ENCODE data around the gene AP4E1. TPM values are rescaled to one million over a fixed set of nuclear protein-coding genes. Genes with fewer than 3 reads are reported as not detected.
"Not testable (repeated sequence)": the region's sequence is repeated elsewhere in the genome, so short reads cannot be mapped to it uniquely, and the experiment has no call there.

Gene AP4E1
- total RNA-seq, 1 donor from 2014 or later: 10.2 TPM

- no peak for DNase-seq (ENCODE audit: low read depth, low spot score)
Observed at GRCh38 chr15:50944672-50945071, 36.2 kb downstream of the AP4E1 start.

GRCh38 chr15:50945725-50946124 is 37.2 kb downstream of the AP4E1 start:
- DNase-seq (ENCODE audit: low read depth, low spot score): no peak

GRCh38 chr15:50950745-50951144 is 42.3 kb downstream of the AP4E1 start:
- not testable (repeated sequence) for DNase-seq (ENCODE audit: low read depth, low spot score)

DNA sequence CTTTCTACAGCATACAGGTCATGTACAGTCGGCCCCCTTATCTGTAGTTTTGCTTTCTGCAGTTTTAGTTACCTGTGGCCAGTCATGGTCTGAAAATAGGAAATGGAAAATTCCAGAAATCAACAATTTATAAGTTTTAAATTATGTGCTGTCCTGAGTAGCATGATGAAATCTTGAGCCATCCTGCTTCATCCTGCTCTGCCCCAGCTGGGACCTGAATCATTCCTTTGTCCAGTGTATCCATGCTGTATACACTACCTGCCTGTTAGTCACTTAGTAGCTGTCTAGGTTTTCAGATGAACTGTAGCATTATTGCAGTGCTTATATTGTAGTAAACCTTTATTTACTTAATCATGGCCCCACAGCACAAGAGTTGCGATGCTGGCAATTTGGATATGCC is 44.8 kb downstream of the AP4E1 start:
- DNase-seq (ENCODE audit: low read depth, low spot score): no peak

- not testable (repeated sequence) for DNase-seq (ENCODE audit: low read depth, low spot score)
Observed at GRCh38 chr15:50954837-50955236, 46.4 kb downstream of the AP4E1 start.

- no peak for DNase-seq (ENCODE audit: low read depth, low spot score)
Observed at GRCh38 chr15:50959717-50960116, 51.2 kb downstream of the AP4E1 start.

DNA sequence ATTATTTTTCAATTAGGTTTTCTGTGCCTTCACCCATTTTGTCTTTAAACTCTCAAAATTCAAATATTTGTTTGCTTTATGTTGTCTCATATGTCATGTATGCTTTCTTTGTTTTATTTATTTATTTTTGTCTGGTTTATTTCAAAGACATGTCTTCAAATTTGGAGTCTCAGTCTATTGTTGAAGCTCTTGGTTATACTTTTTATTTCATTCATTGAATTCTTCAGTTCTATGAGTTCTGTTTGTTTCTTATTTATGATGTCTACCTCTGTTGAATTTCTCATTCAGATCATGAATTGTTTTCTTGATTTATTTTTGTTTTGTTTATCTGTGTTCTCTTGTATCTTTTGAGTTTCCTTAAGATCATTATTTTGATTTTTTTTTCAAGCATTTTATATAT is 55.6 kb downstream of the AP4E1 start:
- DNase-seq (ENCODE audit: low read depth, low spot score): no peak

DNA sequence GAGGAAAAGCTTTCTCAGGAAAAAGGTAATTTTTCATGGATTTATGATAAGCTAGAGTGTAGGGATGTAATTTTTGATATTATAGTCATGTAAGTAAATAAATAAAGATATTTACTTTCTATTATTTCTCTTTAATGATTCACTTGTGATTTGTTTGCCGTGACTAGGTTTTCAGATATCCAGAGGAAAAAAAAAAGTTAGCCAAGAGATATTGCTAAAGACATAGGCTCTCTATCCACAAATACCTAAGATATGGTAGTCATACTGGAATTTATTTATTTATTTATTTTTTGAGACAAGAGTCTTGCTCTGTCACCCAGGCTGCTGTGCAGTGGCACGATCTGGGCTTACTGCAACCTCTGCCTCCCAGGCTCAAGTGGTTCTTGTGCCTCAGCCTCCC is 59.9 kb downstream of the AP4E1 start:
- no peak for DNase-seq (ENCODE audit: low read depth, low spot score)

DNA sequence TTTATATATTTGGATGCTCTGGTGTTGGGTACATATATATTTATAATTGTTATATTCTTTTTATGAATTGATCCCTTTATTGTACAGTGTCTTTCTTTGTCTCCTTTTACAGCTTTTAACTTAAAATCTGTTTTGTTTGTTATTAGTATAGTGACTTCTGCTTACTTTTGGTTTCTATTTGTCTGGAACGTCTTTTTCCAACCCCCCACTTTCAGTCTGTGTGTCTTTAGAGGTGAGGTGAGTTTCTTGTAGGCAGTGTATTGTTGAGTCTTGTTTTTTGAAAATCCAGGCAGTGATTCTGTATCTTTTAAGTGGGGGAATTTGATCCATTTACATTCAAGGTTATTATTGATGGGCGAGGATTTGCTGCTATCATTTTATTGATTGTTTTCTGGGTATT is 62.0 kb downstream of the AP4E1 start:
- no peak for DNase-seq (ENCODE audit: low read depth, low spot score)

DNA sequence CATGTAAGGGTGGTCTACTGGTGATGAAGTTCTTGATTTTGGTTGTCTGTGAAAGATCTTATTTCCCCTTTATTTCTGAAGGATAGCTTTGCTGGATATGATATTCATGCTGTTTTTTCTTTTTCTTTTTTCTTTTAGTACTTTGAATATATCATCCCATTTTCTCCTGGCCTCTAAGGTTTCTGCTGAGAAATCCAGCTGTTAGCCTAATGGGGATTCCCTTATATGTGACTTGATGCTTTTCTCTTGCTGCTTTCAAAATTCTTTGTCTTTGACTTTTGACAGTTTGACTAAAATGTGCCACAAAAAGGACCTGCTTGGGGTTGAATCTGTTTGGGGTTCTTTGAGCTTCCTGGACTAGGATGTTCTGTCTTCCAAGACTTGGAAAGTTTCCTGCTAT is 62.6 kb downstream of the AP4E1 start:
- DNase-seq (ENCODE audit: low read depth, low spot score): no peak

GRCh38 chr15:50971542-50971941 is 63.1 kb downstream of the AP4E1 start:
- no peak for DNase-seq (ENCODE audit: low read depth, low spot score)

DNA sequence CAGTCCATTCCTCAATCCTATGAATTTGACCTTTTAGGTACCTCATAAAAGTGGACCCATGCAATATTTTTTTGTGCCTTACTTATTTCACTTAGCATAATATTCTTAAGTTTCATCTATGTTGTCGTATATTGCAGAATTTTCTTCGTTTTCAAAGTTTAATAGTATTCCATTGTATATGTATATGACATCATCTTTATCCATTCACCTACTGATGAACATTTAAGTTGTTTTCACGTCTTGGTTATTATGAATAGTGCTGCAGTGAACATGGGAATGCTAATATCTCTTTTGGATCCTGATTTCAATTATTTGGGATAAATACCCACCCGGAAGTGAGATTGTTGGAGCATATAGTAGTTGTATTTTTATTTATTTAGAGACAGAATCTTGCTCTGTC is 65.1 kb downstream of the AP4E1 start:
- DNase-seq (ENCODE audit: low read depth, low spot score): no peak

- no peak for DNase-seq (ENCODE audit: low read depth, low spot score)
Observed at GRCh38 chr15:50977162-50977561, 68.7 kb downstream of the AP4E1 start.

GRCh38 chr15:50978580-50978979 is 70.1 kb downstream of the AP4E1 start:
- DNase-seq (ENCODE audit: low read depth, low spot score): no peak

GRCh38 chr15:50979041-50979440 is 70.6 kb downstream of the AP4E1 start:
- no peak for DNase-seq (ENCODE audit: low read depth, low spot score)

DNA sequence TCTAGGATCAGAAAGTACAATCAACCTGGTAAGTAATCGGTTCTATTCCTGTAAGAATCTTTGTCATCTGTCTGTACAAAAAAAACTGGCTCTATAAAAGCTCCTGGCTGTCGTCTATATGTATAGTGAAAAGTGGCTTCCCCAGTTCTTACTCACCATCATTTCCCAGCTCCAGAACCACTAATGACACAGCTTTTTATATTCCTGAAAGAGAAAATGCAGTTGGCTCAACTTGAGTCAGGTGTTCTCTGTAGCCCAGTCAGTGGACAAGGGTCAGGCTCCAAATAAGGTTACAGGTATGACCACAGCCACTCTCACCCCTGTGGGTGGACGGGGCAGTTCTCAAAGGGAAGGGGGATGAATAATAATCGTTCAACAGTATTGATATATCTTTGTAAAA is 85.1 kb downstream of the AP4E1 start:
- DNase-seq (ENCODE audit: low read depth, low spot score): no peak

- no peak for DNase-seq (ENCODE audit: low read depth, low spot score)
Observed at GRCh38 chr15:50996641-50997040, 88.2 kb downstream of the AP4E1 start.

DNA sequence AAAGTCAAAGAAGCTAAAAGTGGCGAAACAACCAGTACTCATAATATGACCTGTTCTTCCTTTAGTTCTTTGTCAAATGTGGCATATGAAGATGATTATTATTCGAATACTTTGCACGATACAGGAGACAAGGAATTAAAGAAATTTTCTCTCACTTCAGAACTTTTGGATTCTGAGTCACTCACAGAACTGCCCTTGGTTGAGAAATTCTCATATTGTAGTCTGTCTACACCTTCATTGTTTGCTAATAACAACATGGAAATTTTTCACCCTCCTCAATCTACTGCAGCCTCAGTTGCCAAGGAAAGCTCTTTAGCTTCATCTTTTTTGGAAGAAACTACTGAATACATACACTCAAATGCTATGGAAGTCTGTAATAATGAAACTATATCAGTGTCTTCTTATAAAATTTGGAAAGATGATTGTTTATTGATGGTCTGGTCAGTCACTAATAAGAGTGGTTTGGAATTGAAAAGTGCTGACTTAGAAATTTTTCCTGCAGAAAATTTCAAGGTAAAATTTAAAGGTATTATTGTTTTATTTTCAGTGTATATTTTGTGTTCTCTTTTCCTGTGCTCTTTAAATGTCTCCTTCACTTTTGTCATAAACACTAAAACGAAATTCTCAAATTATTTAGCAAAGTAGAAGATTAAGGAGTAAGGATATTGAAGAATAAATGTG is 89.0 kb downstream of the AP4E1 start:
- DNase-seq (ENCODE audit: low read depth, low spot score): no peak

GRCh38 chr15:51004103-51004551 is 95.6 kb downstream of the AP4E1 start:
- no peak for DNase-seq (ENCODE audit: low read depth, low spot score)

DNA sequence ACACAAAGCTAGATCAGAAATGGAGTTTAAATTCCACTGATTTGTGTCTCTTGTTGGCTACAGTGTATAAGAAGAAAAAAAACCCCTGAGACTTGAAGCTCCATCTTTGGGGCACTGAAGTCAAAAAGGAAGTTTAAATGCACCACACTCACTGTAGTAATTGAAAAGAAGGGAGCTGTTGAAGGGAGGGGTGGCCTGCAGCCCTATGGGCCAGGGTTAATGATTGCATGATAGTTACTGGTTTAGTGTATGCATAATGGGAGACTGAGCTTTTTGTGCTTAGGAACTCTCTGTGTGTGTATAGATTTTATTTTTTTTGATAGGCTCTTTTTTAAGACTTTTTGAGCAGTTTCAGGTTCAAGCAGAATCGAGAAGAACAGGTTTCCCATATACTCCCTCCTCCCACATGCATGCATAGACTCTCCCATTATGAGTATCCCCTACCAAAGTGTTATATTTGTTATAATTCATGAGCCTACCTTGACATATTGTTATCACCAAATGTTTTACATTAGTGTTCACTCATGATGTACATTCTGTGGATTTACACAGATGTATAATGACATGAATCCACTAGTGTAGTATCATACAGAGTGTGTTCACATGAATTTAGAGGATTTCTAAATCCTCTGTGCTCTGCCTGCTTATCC is 98.0 kb downstream of the AP4E1 start:
- DNase-seq (ENCODE audit: low read depth, low spot score): no peak

- no peak for DNase-seq (ENCODE audit: low read depth, low spot score)
Observed at GRCh38 chr15:51007131-51007666, 98.7 kb downstream of the AP4E1 start.

GRCh38 chr15:51011212-51011611 is 102.7 kb downstream of the AP4E1 start:
- no peak for DNase-seq (ENCODE audit: low read depth, low spot score)

DNA sequence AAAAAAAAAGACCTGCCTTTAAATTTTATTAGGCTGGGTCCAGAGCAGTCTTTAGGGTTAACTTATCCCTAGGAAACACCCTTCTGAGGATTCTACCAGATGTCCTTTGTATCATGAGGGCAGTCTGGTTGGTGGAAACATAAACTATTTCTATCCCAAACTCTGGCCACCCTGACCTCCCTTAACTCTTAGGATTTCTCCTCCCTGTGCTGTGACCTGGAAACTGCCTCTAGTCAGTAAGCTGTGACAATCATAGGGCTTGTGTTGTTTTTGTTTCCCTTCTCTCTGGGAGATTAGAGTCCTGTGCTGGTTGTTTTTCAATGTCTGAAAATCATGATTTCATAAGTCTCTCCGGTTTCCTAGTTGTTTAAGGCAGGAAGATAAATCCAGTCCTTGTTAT is 108.1 kb downstream of the AP4E1 start:
- no peak for DNase-seq (ENCODE audit: low read depth, low spot score)

Measured in pulmonary artery endothelial cell (primary cell).